HepG2 (cell line): Measurements from ENCODE around the gene PRKCZ. TPM values are rescaled to one million over a fixed set of nuclear protein-coding genes. Genes with fewer than 3 reads are reported as not detected.

Experiments
- ARNT2 ChIP-seq: sonication (generic); formaldehyde crosslinking; IDR thresholded peaks from 2 replicates; pipeline ENCODE4 v1.8.0; 2022; ENCODE audit warnings: mild to moderate bottlenecking, low read depth, missing genetic modification reagents, moderate library complexity
- CBX2 ChIP-seq, 2 experiments: fragments of 200-600 bp in 1 of 2; sonication (generic); formaldehyde crosslinking in 1 of 2; IDR thresholded peaks; 2 replicates each; pipeline versions ENCODE4 v1.7.0 to v1.8.1; 2018 to 2022; ENCODE audit warnings: low read depth in 2 of 2, low read length in 1 of 2, mild to moderate bottlenecking in 1 of 2, missing genetic modification reagents in 1 of 2
- KDM2A ChIP-seq: sonication (generic); formaldehyde crosslinking; IDR thresholded peaks from 2 replicates; pipeline ENCODE4 v1.4.0; 2020; ENCODE audit warnings: low read depth, missing genetic modification reagents, borderline replicate concordance
- KLF13 ChIP-seq: sonication (generic); formaldehyde crosslinking; IDR thresholded peaks from 2 replicates; pipeline ENCODE4 v1.4.0; 2020; ENCODE audit warnings: mild to moderate bottlenecking, missing genetic modification reagents
- MAZ ChIP-seq, 2 experiments: sonication (generic) in 1 of 2; formaldehyde crosslinking in 1 of 2; IDR thresholded peaks; 2 replicates each; pipeline versions ENCODE4 v1.5.0 to v1.6.1; 2012 to 2020; ENCODE audit warnings: low read depth in 2 of 2, mild to moderate bottlenecking in 2 of 2, borderline replicate concordance in 1 of 2, improper control_type of control experiment in 1 of 2, low read length in 1 of 2, missing genetic modification reagents in 1 of 2, moderate library complexity in 1 of 2
- PHF21A ChIP-seq: sonication (generic); formaldehyde crosslinking; IDR thresholded peaks from 2 replicates; pipeline ENCODE4 v1.5.0; 2020; ENCODE audit warnings: mild to moderate bottlenecking, missing genetic modification reagents
- POGZ ChIP-seq: sonication (generic); formaldehyde crosslinking; IDR thresholded peaks from 2 replicates; pipeline ENCODE4 v1.4.0; 2020; ENCODE audit warnings: mild to moderate bottlenecking, missing genetic modification reagents
- ZNF296 ChIP-seq: sonication (generic); formaldehyde crosslinking; conservative IDR thresholded peaks from 2 replicates; pipeline ENCODE4 v1.5.0; 2020; ENCODE audit warnings: mild to moderate bottlenecking, missing genetic modification reagents
- ZNF543 ChIP-seq: sonication (generic); formaldehyde crosslinking; IDR thresholded peaks from 2 replicates; pipeline ENCODE4 v1.4.0; 2020; ENCODE audit warnings: mild to moderate bottlenecking, missing genetic modification reagents
- ZNF850 ChIP-seq: sonication (generic); formaldehyde crosslinking; conservative IDR thresholded peaks from 2 replicates; pipeline ENCODE4 v1.9.0; 2021; ENCODE audit warnings: mild to moderate bottlenecking, missing genetic modification reagents
- ZNF883 ChIP-seq: sonication (generic); formaldehyde crosslinking; IDR thresholded peaks from 2 replicates; pipeline ENCODE4 v1.5.1; 2020; ENCODE audit warnings: mild to moderate bottlenecking, missing genetic modification reagents; ENCODE audit errors: not compliant biosample characterization
- polyA plus RNA-seq, 8 experiments: library from polyadenylated mRNA; depleted of rRNA in 3 of 8; stranded (reverse) in 7 of 8; unstranded in 1 of 8; fragments of >200 nt; fragmentation: Illumina TruSeq in 4 of 8; extraction: Trizol in 4 of 8; gene quantifications; 2 replicates each; pipeline versions ENCODE4 v1.2.1 to v1.2.3, GENCODE V29; 2011 to 2016; ENCODE audit warnings: low read depth in 4 of 8, missing spikeins in 1 of 8, mixed read lengths in 1 of 8; ENCODE audit not compliant: insufficient read depth in 1 of 8
- total RNA-seq, 5 experiments: library from RNA; depleted of rRNA; stranded (reverse); fragments of >200 nt; fragmentation: Illumina TruSeq; extraction: Trizol; gene quantifications; 2 replicates each; pipeline ENCODE4 v1.2.3, GENCODE V29; 2016; ENCODE audit warnings: low read depth in 1 of 5
- TF ChIP-seq, protein P1 (sequence below): sonication (generic); formaldehyde crosslinking; IDR thresholded peaks from 2 replicates; pipeline ENCODE4 v1.5.0; 2020; ENCODE audit warnings: mild to moderate bottlenecking, missing genetic modification reagents, borderline replicate concordance
- TF ChIP-seq, protein P2 (sequence below): sonication (generic); formaldehyde crosslinking; conservative IDR thresholded peaks from 2 replicates; pipeline ENCODE4 v1.4.0; 2020; ENCODE audit warnings: mild to moderate bottlenecking, missing genetic modification reagents, moderate library complexity
- TF ChIP-seq, protein P3 (sequence below): sonication (generic); formaldehyde crosslinking; IDR thresholded peaks from 2 replicates; pipeline ENCODE4 v1.5.0; 2020; ENCODE audit warnings: mild to moderate bottlenecking, missing genetic modification reagents, borderline replicate concordance
- TF ChIP-seq, protein P4 (sequence below): IDR thresholded peaks from 2 replicates; pipeline ENCODE4 v1.6.1; 2016; ENCODE audit warnings: mild to moderate bottlenecking

PRKCZ gene
- total and polyA plus RNA-seq, 2 of the 13 experiments (the other 11 are each of a cell fraction or from before 2014, with no cell fraction given): 34.7 to 85.2 TPM

DNA sequence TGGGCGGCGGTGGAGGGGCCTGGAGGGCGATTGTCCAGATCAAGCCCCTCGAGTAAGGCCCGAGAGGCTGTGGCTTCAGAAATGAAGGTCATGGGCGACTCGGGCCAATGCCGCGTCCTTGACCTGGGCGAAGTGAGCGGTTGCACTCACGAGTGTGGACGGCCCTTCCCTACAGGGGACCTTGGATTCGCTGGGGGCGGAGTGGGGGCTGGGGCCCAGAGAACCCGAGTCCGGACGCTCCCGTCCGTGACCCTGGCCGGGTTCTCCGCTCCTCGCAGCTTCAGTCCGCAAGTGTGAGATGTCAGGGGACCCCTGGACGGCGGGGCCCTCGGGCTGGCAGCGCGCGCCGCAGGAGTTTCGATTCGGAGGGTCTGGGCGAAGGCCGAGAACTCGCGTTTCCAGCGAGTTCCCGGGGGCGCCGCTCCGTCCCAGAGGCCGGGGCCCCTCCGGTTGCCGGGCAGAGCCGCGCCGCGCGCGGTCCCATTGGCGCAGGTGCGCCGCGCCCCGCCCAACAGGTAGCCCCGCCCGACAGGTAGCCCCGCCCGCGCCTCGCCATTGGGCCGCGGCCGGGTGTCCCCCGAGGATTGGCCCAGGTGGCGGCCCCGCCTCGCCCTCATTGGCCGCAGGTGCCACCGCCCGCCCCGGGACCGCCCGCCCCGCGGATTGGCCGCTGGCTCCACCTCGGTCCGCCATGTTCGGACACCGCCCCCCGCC lies at the start of gene PRKCZ (continued):
- no peak for TF ChIP-seq ZNF850 (CRISPR knock-in tag)
- no peak for TF ChIP-seq CBX2 (IDR thresholded peaks at IDR 0.05; ENCODE audit: low read depth, low read length)
- no peak for TF ChIP-seq CBX2 (CRISPR knock-in tag; IDR thresholded peaks at IDR 0.05; ENCODE audit: low read depth)
- TF ChIP-seq PHF21A: peak; percentile 89
- TF ChIP-seq, protein P1, sequence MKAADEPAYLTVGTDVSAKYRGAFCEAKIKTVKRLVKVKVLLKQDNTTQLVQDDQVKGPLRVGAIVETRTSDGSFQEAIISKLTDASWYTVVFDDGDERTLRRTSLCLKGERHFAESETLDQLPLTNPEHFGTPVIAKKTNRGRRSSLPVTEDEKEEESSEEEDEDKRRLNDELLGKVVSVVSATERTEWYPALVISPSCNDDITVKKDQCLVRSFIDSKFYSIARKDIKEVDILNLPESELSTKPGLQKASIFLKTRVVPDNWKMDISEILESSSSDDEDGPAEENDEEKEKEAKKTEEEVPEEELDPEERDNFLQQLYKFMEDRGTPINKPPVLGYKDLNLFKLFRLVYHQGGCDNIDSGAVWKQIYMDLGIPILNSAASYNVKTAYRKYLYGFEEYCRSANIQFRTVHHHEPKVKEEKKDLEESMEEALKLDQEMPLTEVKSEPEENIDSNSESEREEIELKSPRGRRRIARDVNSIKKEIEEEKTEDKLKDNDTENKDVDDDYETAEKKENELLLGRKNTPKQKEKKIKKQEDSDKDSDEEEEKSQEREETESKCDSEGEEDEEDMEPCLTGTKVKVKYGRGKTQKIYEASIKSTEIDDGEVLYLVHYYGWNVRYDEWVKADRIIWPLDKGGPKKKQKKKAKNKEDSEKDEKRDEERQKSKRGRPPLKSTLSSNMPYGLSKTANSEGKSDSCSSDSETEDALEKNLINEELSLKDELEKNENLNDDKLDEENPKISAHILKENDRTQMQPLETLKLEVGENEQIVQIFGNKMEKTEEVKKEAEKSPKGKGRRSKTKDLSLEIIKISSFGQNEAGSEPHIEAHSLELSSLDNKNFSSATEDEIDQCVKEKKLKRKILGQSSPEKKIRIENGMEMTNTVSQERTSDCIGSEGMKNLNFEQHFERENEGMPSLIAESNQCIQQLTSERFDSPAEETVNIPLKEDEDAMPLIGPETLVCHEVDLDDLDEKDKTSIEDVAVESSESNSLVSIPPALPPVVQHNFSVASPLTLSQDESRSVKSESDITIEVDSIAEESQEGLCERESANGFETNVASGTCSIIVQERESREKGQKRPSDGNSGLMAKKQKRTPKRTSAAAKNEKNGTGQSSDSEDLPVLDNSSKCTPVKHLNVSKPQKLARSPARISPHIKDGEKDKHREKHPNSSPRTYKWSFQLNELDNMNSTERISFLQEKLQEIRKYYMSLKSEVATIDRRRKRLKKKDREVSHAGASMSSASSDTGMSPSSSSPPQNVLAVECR (CRISPR knock-in tag): peak; percentile 60; the same call in 1 of the 2 replicates
- TF ChIP-seq ZNF296 (CRISPR knock-in tag): 0 out of 2 replicates have a peak, but pooled peaks have one; percentile 45
- TF ChIP-seq, protein P2, sequence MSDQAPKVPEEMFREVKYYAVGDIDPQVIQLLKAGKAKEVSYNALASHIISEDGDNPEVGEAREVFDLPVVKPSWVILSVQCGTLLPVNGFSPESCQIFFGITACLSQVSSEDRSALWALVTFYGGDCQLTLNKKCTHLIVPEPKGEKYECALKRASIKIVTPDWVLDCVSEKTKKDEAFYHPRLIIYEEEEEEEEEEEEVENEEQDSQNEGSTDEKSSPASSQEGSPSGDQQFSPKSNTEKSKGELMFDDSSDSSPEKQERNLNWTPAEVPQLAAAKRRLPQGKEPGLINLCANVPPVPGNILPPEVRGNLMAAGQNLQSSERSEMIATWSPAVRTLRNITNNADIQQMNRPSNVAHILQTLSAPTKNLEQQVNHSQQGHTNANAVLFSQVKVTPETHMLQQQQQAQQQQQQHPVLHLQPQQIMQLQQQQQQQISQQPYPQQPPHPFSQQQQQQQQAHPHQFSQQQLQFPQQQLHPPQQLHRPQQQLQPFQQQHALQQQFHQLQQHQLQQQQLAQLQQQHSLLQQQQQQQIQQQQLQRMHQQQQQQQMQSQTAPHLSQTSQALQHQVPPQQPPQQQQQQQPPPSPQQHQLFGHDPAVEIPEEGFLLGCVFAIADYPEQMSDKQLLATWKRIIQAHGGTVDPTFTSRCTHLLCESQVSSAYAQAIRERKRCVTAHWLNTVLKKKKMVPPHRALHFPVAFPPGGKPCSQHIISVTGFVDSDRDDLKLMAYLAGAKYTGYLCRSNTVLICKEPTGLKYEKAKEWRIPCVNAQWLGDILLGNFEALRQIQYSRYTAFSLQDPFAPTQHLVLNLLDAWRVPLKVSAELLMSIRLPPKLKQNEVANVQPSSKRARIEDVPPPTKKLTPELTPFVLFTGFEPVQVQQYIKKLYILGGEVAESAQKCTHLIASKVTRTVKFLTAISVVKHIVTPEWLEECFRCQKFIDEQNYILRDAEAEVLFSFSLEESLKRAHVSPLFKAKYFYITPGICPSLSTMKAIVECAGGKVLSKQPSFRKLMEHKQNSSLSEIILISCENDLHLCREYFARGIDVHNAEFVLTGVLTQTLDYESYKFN (CRISPR knock-in tag): peak; percentile 61
- 0 out of 2 replicates have a peak, but pooled peaks have one; percentile 43 for TF ChIP-seq ARNT2 (CRISPR knock-in tag)
- peak; percentile 55 for TF ChIP-seq ZNF883 (CRISPR knock-in tag)
- peak; percentile 79 for TF ChIP-seq KDM2A (CRISPR knock-in tag)
- TF ChIP-seq KLF13: no peak
- TF ChIP-seq ZNF543 (CRISPR knock-in tag): peak; percentile 100
- peak; percentile 66; the same call in 1 of the 2 replicates for TF ChIP-seq POGZ (CRISPR knock-in tag)
- TF ChIP-seq MAZ (IDR thresholded peaks at IDR 0.05; ENCODE audit: borderline replicate concordance, low read depth, low read length): 0 out of 2 replicates have a peak, but pooled peaks have one; percentile 11
- TF ChIP-seq MAZ (CRISPR knock-in tag; IDR thresholded peaks at IDR 0.05; ENCODE audit: low read depth): peak; percentile 55
- TF ChIP-seq, protein P3, sequence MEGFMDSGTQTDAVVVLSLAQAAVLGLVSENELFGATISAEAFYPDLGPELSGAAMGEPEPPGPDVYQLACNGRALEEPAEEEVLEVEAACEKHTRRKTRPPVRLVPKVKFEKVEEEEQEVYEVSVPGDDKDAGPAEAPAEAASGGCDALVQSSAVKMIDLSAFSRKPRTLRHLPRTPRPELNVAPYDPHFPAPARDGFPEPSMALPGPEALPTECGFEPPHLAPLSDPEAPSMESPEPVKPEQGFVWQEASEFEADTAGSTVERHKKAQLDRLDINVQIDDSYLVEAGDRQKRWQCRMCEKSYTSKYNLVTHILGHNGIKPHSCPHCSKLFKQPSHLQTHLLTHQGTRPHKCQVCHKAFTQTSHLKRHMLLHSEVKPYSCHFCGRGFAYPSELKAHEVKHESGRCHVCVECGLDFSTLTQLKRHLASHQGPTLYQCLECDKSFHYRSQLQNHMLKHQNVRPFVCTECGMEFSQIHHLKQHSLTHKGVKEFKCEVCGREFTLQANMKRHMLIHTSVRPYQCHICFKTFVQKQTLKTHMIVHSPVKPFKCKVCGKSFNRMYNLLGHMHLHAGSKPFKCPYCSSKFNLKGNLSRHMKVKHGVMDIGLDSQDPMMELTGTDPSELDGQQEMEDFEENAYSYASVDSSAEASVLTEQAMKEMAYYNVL (CRISPR knock-in tag): peak; percentile 74
- TF ChIP-seq, protein P4, sequence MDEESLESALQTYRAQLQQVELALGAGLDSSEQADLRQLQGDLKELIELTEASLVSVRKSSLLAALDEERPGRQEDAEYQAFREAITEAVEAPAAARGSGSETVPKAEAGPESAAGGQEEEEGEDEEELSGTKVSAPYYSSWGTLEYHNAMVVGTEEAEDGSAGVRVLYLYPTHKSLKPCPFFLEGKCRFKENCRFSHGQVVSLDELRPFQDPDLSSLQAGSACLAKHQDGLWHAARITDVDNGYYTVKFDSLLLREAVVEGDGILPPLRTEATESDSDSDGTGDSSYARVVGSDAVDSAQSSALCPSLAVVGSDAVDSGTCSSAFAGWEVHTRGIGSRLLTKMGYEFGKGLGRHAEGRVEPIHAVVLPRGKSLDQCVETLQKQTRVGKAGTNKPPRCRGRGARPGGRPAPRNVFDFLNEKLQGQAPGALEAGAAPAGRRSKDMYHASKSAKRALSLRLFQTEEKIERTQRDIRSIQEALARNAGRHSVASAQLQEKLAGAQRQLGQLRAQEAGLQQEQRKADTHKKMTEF (CRISPR knock-in tag): peak; percentile 76
